Measurements from ENCODE around the gene ANAPC4. TPM values are rescaled to one million over a fixed set of nuclear protein-coding genes. Genes with fewer than 3 reads are reported as not detected.

ANAPC4 gene
- total RNA-seq (2022; extraction: Qiagen RNA extraction; ENCODE audit: low read depth): 11.7 to 14.1 TPM (median 12.4 TPM) in 5 replicates

GRCh38 chr4:25376754-25377571, at the start of gene ANAPC4:
Gene ANAPC4, plus strand, starts transcription at chr4:25377263. Its CDS starts 165 bp downstream, at chr4:25377428.

Other genes starting within 250 kb of the ANAPC4 start
- 2.2 to 3.0 TPM (median 2.2 TPM) in 5 replicates for gene SEPSECS, start 216.8 kb upstream of the ANAPC4 start, total RNA-seq (2022; extraction: Qiagen RNA extraction; ENCODE audit: low read depth)
- gene PI4K2B, start 143.2 kb upstream of the ANAPC4 start, total RNA-seq (2022; extraction: Qiagen RNA extraction; ENCODE audit: low read depth): 5.6 to 9.1 TPM (median 6.7 TPM) in 5 replicates
- 4.6 to 5.9 TPM (median 5.0 TPM) in 5 replicates for gene ZCCHC4, start 64.5 kb upstream of the ANAPC4 start, total RNA-seq (2022; extraction: Qiagen RNA extraction; ENCODE audit: low read depth)

Data from A549 treated with CpdA at 1 μM for 4 hours (cell line).